MM.1S (cell line): ENCODE results near the gene COQ7.

Experiments
- EZH2 ChIP-seq: fragments of 300-600 bp; sonication (generic); optimal IDR thresholded peaks from 2 replicates; pipeline ENCODE3; 2017; ENCODE audit warnings: low read depth, mild to moderate bottlenecking, antibody characterized with exemption, low read length, mixed read lengths
- TF ChIP-seq, protein P1 (sequence below): fragments of 300-600 bp; sonication (generic); IDR thresholded peaks from 2 replicates; pipeline ENCODE4 v1.5.1; 2016; ENCODE audit warnings: antibody characterized with exemption, low read length, mixed read lengths

DNA sequence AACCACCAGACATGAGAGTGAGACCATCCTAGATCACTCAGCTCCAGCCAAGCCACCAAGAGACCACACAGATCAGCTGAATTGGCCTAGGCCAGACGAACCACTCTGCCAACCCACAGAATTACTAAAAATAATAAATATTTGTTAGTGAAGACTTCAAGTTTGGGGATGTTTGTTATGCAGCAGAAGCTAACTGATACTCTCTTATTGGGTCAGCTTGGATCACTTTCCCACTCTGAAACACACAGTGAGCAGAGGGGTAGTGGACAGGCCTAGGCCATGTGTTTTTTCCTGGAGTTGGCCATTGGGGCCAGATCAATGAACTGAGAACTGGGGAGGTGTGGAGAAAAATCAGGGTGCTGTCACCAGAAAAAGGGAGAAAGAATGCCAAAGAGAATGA, 30.8 kb downstream of the COQ7 start:
- TF ChIP-seq, protein P1, sequence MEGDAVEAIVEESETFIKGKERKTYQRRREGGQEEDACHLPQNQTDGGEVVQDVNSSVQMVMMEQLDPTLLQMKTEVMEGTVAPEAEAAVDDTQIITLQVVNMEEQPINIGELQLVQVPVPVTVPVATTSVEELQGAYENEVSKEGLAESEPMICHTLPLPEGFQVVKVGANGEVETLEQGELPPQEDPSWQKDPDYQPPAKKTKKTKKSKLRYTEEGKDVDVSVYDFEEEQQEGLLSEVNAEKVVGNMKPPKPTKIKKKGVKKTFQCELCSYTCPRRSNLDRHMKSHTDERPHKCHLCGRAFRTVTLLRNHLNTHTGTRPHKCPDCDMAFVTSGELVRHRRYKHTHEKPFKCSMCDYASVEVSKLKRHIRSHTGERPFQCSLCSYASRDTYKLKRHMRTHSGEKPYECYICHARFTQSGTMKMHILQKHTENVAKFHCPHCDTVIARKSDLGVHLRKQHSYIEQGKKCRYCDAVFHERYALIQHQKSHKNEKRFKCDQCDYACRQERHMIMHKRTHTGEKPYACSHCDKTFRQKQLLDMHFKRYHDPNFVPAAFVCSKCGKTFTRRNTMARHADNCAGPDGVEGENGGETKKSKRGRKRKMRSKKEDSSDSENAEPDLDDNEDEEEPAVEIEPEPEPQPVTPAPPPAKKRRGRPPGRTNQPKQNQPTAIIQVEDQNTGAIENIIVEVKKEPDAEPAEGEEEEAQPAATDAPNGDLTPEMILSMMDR, result no peak
- TF ChIP-seq EZH2, result no peak
